Kasumi-1 (cell line): Measurements from ENCODE around the gene AEN.
"Not testable (repeated sequence)": the region's sequence is repeated elsewhere in the genome, so short reads cannot be mapped to it uniquely, and the experiment has no call there.

Source experiments
- DNase-seq, 2 experiments: peaks; one replicate each; lab custom pipeline; 2025; lab: John Stamatoyannopoulos, UW

AEN gene

DNA sequence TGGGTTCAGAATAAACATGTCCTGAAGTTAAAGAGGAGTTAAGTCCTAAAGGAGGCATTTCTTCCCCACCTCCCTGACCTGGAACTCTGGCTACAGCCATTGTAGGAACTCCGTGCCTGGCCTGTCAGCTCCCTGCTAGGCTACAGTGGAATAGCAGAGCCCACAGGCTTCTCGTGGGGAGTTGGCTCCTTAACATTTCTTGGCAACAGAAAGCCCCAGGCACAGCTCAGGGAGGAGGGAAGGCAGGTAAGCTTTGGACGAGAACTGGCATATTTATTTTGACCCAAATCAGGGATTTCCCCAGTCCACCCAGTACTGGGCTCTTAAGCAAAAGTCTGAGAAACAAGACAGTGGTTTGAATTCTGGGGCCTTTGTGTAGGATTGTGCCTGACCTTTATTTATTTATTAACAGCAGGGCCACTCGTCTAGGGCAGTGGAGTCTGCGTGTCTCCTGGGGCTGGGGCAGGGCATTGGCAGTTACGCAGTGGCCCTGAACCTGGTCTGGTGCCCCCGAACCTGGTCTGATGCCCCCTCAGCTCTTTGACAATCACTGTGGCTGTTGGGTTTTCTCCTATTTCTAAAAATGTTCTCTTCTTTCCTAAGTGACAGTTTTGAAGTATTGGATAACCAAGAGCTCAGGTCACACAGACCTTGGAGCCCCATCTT lies 9.8 kb downstream of the AEN start:
- no peak for DNase-seq

GRCh38 chr15:88631464-88632028 lies 10.4 kb downstream of the AEN start:
- DNase-seq: no peak

DNA sequence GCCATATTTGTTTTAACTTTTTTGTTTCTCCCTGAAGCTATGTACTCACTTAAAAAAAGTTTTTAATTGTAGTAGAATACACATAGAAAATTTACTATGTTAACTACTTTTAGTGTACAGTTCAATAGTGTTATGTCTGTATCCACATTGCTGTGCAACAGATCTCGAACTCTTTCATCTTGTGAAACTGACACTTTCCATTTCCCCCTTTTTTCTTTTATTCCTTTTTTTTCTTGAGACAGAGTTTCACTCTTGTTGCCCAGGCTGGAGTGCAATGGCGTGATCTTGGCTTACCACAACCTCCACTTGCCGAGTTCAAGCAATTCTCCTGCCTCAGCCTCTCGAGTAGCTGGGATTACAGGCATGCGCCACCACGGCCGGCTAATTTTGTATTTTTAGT lies 11.7 kb downstream of the AEN start:
- DNase-seq: not testable (repeated sequence)

DNA sequence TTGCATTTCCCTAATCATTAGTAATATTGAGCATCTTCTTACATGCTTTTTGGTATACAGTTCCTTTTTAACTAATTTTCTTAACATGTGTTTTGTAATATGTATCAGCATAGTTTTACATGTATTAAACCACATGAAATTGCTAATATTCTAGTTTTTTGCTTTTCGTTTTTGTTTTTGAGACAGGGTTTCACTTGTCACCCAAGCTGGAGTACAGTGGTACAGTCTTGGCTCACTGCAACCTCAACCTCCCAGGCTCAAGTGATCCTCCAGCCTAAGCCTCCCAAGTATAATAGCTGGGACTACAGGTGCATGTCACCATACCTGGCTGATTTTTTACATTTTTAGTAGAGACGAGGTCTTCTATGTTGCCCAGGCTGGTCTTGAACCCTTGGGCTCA lies 13.3 kb downstream of the AEN start:
- DNase-seq: no peak

GRCh38 chr15:88635318-88635717 lies 14.2 kb downstream of the AEN start:
- DNase-seq: no peak

DNA sequence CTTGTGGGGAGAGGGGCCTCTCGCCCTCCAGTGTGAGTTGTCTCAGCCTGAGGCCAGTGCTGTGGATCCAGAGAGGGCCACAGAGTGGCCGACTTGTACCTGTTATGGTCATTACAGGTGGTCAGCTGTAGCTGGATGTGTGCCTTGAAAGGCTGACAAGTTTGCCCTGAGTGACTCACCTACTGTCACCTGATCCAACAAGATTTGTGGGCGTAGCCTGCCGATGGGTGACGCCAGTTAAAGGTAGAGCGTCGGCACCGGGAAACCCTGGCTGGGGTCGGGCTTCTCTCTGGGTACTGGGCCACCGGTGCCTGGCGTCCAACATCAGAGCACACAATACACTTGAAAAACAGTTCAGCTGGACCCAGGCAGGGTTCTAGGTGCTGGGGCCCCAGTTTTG lies 14.9 kb downstream of the AEN start:
- no peak for DNase-seq

DNA sequence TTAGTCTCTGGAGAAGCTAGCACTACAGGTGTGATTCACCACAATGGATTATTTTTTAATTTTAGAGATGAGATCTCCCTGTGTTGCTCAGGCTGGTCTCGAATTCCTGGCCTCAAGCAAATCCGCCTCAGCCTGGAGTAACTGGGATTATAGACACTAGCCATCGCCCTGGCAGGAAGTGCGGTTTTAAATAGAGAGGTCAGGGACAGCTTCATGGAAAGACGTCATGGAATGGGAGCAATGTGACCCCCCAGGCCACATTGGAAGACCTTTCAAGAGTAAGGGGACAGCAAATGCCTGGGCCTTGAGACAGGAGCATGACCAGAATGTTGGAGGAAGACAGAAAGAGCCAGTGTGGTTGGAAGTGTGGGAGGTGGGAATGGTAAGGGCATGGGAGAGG lies 15.5 kb downstream of the AEN start:
- DNase-seq: no peak

DNA sequence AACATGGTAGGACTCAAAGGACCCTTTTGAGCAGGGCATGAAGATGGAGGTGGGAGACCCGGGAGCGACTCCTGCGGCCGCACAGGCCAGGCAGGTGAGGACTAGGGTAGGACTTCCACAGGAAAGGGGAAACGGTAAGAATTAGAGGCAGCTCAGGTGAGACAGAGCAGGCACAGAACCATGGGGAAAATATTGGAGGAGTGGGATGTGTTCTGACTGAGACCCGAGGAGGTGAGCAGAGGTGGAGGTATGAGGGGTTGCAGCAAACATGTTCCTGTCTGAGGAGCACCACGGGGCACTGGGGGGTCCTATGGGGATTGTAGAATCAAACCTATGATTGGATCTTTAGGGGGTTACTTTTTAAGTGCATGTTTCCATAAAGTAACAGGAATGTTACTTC lies 16.3 kb downstream of the AEN start:
- no peak for DNase-seq

DNA sequence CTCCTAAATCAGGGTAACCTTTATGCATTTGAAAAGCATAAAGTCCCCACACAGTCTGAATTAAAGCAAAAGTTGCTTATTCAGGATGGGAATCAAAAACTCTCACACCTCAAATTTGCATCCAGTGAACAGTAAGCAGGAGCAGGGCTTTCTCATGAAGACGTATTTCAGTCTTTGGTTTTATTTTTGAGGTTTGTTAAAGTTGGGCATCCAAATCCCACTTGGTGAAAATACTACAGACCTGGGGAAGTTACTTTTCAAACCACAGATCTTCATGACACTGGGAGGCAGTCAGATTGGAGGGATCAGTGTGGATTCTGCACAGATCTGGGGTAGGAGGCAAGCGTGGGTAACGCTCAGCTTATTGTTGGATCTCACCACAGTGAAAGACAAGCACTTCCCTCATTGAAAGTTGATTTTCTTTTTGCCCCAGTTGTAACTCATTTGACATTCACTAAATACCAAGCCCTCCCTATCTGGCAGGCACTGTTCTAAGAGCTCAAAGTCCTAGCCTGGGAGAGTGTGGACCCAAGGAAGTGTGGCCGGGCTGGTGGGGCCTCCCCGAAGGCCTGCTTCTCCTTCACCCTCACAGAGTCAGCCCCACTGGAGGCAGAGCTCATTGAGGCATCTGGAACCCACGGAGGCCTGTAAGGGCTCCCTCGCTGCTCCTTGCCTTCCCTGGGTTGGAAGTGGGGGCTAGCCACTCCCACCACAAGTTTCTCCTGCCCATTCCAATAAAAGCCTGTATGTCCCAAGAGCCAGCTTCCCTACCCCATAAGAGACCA lies 16.9 kb downstream of the AEN start:
- no peak for DNase-seq

DNA sequence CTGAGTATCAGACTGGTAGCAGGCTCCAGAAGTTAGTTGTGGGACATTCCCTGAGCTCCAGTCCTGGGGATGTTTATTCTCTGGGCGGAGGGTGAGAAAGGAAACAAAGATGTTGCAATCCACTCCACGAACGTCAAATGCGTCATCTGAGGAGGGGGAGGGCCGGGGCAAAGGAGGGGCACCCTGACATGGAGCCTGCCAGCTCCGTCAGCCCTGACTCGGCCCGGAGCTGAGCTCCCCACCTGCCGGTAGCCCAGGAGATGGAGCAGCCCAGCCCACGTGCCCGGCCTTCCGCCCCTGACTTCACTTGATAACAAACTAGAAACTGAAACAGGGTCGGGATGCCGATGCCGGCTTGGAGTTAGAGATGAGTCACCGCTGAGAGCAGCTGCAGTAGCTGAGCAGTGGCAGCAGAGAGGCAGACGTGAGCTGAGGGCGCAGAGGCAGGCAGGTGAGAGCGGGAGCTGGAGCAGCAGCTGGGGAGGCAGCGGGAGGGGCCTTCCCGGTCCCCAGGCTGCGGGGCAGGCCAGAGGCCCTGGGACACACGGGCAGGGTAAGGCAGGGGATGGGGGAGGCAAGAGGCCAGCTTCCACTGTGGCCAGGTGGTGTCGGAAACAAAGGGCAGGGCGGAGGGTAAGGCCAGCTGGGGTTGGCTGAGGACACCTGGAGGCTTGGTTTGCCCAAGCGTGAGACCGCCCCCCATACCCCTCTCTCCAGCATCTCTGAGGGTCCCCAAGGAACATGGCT lies 17.7 kb downstream of the AEN start, which contains the start of gene ISG20:
Gene ISG20, plus strand, starts transcription at position 391 of the 747 bp plus-strand sequence. Its CDS starts 351 bp downstream, at position 742.
- DNase-seq: peak; percentile 89 to 90

- DNase-seq: no peak
These were observed 20.9 kb downstream of the AEN start for GRCh38 chr15:88641959-88642452.

DNA sequence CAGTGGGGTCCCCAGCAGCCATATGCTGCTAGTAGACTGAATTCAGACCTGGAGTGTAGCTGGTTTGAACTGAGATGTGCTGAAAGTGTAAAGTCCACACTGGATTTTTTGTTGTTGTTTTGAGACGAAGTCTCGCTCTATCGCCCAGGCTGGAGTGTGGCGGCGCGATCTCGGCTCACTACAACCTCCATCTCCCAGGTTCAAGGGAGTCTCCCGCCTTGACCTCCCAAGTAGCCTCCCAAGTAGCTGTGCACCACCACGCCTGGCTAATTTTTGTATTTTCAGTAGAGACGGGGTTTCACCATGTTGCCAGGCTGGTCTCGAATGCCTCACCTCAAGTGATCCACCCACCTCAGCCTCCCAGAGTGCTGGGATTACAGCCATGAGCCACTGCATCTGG lies 21.4 kb downstream of the AEN start:
- not testable (repeated sequence) for DNase-seq

- DNase-seq: no peak
These were observed 23.6 kb downstream of the AEN start for GRCh38 chr15:88644741-88645140.

- no peak for DNase-seq
These were observed 24.3 kb downstream of the AEN start for GRCh38 chr15:88645171-88646087.

DNA sequence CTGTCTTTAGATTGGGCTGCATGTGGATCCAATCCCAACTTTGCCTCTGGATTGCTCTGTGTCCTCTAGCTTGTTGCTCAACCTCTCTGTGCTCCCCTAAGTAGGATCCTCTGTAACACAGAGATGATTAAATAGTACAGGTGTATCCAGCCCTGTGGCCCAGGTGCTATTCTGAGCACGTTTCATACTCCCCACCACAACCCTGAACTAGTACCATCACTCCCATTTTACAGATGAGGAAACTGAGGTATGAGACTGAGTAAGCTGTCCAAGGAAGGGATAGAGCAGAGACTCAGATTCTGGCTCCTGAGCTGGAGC lies 24.9 kb downstream of the AEN start:
- DNase-seq: no peak

DNA sequence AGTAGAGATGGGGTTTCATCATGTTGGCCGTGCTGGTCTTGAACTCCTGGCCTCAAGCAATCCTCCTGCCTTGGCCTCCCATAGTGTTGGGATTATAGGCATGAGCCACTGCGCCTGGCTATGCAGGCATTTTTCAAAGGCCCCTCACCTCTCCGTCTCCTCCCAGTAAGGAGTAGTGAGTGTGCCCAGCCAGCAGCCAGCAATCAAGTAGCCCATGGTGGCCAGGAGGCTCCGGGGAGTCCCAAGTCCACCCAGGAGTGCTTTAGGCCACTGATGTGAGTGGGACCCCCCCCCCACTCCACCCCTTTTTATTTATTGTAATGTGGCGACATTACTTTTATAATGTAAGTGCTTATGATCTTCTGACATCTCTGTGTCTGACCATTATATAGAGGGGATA lies 25.8 kb downstream of the AEN start:
- DNase-seq: no peak

- no peak for DNase-seq
These were observed 26.4 kb downstream of the AEN start for GRCh38 chr15:88647351-88648105.

DNA sequence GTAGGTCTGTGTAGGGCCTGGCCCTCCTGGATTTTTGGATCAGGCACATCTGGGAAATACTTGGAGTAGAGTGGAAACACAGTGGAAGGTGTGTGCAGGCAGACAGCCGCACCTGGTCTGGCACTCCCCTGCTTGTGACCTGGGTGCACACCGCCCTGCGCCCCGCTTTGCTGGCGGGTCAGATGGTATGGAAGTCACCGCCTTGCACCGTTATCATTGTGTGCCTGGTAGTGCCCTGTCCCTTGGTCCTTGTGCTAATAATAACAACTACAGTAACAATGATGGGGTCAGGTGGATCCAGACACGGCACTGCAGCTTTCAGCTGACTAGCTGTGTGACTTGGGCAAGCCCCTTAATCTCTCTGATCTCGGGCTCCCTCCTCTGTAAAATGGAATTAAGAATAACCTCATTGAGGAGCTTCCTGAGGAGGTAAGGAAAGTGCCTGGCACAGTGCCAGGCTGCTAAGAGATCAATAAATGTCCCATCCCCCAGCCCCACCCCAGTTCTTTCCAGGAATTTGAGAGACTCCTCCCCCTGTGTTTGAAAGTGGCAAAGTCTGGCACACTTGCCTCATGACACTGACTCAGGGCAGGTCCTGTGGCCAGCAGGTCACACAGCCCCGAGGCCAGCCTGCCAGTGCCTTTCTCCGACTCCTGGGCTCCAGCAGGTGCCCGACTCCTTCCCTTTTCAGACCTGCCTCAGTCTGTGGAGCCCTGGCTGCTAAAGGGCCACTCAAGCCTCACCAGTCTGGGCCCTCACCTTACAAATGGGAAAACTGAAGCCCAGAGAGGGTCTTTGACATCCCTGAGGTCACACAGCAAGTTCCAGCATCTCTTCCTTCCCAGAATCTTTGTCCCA lies 27.4 kb downstream of the AEN start:
- DNase-seq: no peak

DNA sequence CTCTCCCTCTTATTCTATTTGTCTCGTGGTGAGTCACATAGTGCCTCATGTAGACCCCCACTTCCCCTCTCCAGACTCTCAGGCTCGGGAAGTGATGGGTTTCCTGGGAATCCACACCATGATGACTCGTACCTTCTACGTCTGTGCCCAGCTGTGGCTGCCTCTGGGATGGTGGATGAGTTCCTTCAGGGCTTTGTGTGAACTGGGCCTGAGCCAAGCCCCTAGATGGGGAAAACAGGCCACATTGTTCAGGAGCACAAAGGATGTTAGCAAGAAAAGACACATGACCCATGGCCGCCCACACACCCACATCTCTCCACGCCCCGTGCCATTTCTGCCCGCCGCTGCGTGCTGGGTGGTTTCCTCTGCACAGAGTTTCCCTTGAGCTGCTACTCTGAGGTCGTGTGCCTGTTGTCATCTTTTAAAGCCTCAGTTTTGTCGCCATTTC lies 28.2 kb downstream of the AEN start:
- no peak for DNase-seq
